ENCODE results near the gene TINAG.

DNA sequence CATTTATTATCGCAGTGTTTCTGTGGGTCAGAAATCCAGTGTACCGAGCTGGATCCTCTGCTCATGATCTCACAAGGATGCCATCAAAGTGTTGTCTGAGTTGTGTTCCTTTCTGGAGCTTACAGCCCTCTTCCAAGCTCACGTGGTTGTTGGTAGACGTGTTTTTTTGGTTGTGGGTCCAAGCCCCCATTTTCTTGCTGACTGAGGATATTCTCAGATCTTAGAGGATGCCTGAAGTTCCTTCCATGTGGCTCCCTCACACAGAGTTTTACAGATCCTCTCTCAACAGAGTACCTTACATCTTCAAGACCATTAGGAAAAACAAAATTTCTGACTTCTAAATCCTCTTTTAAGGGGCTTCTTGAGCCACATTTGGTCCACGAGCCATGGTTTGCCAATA lies 78.1 kb downstream of the TINAG start:
- no peak for TF ChIP-seq CTCF (conservative IDR thresholded peaks at IDR 0.05; ENCODE audit: low read length)
- no peak for TF ChIP-seq EZH2phosphoT487 (IDR thresholded peaks at IDR 0.05; ENCODE audit: borderline replicate concordance, low read depth, low read length)

Data from OCI-LY7 (cell line).